HL-60 (cell line): ENCODE results near the gene FADD.

Experiments used
- CTCF ChIP-seq: IDR thresholded peaks from one replicate; pipeline ENCODE4 v1.5.1; 2011; ENCODE audit warnings: low read length, control low read depth, inconsistent platforms; ENCODE audit not compliant: insufficient read depth
- GABPA ChIP-seq: IDR thresholded peaks from 2 replicates; pipeline ENCODE4 v1.6.1; 2012; ENCODE audit warnings: low read depth
- POLR2AphosphoS5 ChIP-seq: IDR thresholded peaks from 2 replicates; pipeline ENCODE4 v1.6.1; 2012; ENCODE audit warnings: low read depth

GRCh38 chr11:70175236-70175698 is 27.8 kb upstream of the FADD start:
- no peak for TF ChIP-seq POLR2AphosphoS5
- no peak for TF ChIP-seq CTCF
- no peak for TF ChIP-seq GABPA
